ENCODE data around the gene MTUS2. TPM values are rescaled to one million over a fixed set of nuclear protein-coding genes. Genes with fewer than 3 reads are reported as not detected.

The MTUS2 gene
- total RNA-seq, 2 donors from 2014 or later, result 1.6 to 4.8 TPM

- 46% methylated on average over 3 of the region's 3 CpGs for WGBS
- Histone ChIP-seq H3K27ac (no peak overlapping the region), H3K4me3 (no peak overlapping the region), H3K27me3 (replicated peaks; ENCODE audit: insufficient read depth) (no peaks in the 10 kb centered on the region), H3K36me3 (no peaks in the 10 kb centered on the region), H3K4me1 (replicated peaks) (no peaks in the 10 kb centered on the region), H3K9me3 (no peaks in the 10 kb centered on the region)
- DNase-seq (ENCODE audit: low spot score), result no peak
- no peak for TF ChIP-seq CTCF (IDR thresholded peaks at IDR 0.05)
- TF ChIP-seq POLR2AphosphoS5 (IDR thresholded peaks at IDR 0.05), result no peak
- TF ChIP-seq POLR2A (IDR thresholded peaks at IDR 0.05), result no peak
- intact Hi-C loops (cut with DNase I), result no loop called here
These were observed 2.7 kb downstream of the MTUS2 start for GRCh38 chr13:28822801-28823200.

DNA sequence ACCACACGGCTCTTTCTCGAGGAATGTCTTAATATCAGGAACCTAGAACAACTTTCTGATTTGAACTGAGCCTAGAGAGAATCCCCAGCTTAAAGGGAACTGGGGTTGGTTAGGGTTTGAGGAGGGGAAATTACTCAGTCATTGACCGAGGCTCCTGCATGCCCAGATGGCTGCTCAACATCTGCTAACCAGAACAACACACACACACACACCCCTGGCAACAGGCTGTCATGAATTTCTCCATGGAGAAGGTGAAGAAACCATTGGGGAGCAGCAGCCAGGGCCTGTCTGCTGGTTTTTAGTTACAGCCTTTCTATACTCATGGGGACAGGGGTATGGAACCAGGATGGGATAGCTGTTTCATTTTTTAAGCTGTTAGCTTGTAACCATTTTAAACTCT, 5.2 kb downstream of the MTUS2 start:
- Histone ChIP-seq H3K9me3 (no peaks in the 10 kb centered on the region), H3K27ac (no peak overlapping the region), H3K36me3 (no peaks in the 10 kb centered on the region), H3K27me3 (replicated peaks; ENCODE audit: insufficient read depth) (no peaks in the 10 kb centered on the region), H3K4me3 (no peak overlapping the region), H3K4me1 (replicated peaks) (no peaks in the 10 kb centered on the region)
- WGBS, result 78% methylated on average over 3 of the region's 3 CpGs
- no peak for DNase-seq (ENCODE audit: low spot score)
- TF ChIP-seq POLR2AphosphoS5 (IDR thresholded peaks at IDR 0.05), result no peak
- no peak for TF ChIP-seq CTCF (IDR thresholded peaks at IDR 0.05)
- no peak for TF ChIP-seq POLR2A (IDR thresholded peaks at IDR 0.05)
- intact Hi-C loops (cut with DNase I), result no loop called here

DNA sequence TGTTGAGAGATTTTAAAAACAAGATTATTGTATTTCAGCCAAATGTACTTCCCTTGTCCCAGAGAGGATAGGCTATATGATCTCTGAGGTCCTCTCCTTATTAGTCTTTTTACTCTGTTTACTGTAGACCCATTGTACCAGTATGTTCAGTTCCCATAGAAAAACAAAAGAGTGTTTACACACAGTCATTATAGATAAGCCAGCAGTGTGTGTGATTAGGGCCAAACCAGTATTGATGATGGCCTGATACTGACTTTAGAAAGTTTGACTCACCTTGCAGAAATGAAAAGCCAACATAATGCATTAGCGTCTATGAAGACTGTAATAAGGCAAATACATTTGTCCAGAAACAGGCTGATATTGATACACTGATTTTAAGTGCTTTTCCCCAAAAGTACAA, 6.2 kb downstream of the MTUS2 start:
- Histone ChIP-seq H3K9me3 (no peaks in the 10 kb centered on the region), H3K4me3 (no peak overlapping the region), H3K4me1 (replicated peaks) (no peaks in the 10 kb centered on the region), H3K27ac (no peak overlapping the region), H3K36me3 (no peaks in the 10 kb centered on the region), H3K27me3 (replicated peaks; ENCODE audit: insufficient read depth) (no peaks in the 10 kb centered on the region)
- DNase-seq (ENCODE audit: low spot score), result no peak
- WGBS, result 74% methylated on average over 1 of the region's 1 CpG
- no peak for TF ChIP-seq CTCF (IDR thresholded peaks at IDR 0.05)
- no peak for TF ChIP-seq POLR2AphosphoS5 (IDR thresholded peaks at IDR 0.05)
- TF ChIP-seq POLR2A (IDR thresholded peaks at IDR 0.05), result no peak
- intact Hi-C loops (cut with DNase I), result no loop called here

GRCh38 chr13:28830580-28830979, 10.4 kb downstream of the MTUS2 start:
- Histone ChIP-seq H3K9me3 (no peaks in the 10 kb centered on the region), H3K27ac (no peak overlapping the region), H3K4me3 (no peak overlapping the region), H3K36me3 (no peaks in the 10 kb centered on the region), H3K27me3 (replicated peaks; ENCODE audit: insufficient read depth) (no peaks in the 10 kb centered on the region), H3K4me1 (replicated peaks) (no peaks in the 10 kb centered on the region)
- TF ChIP-seq POLR2A (IDR thresholded peaks at IDR 0.05), result no peak
- TF ChIP-seq CTCF (IDR thresholded peaks at IDR 0.05), result no peak
- no peak for TF ChIP-seq POLR2AphosphoS5 (IDR thresholded peaks at IDR 0.05)
- DNase-seq (ENCODE audit: low spot score), result no peak
- intact Hi-C loops (cut with DNase I), result no loop called here

GRCh38 chr13:28831117-28831516, 11.0 kb downstream of the MTUS2 start:
- DNase-seq (ENCODE audit: low spot score), result no peak
- Histone ChIP-seq H3K4me3 (no peak overlapping the region), H3K27ac (no peak overlapping the region), H3K4me1 (replicated peaks) (no peaks in the 10 kb centered on the region), H3K9me3 (no peaks in the 10 kb centered on the region), H3K36me3 (no peaks in the 10 kb centered on the region), H3K27me3 (replicated peaks; ENCODE audit: insufficient read depth) (no peaks in the 10 kb centered on the region)
- intact Hi-C loops (cut with DNase I), result no loop called here
- 76% methylated on average over 3 of the region's 3 CpGs for WGBS
- TF ChIP-seq POLR2AphosphoS5 (IDR thresholded peaks at IDR 0.05), result no peak
- no peak for TF ChIP-seq POLR2A (IDR thresholded peaks at IDR 0.05)
- TF ChIP-seq CTCF (IDR thresholded peaks at IDR 0.05), result no peak
